Uterus (tissue), 4 donors: ENCODE data around the gene ATP2C1. TPM values are rescaled to one million over a fixed set of nuclear protein-coding genes. Genes with fewer than 3 reads are reported as not detected.

Experiments
- DNase-seq, 2 donors: peaks; one replicate each; pipeline ENCODE4 v3.0.0-alpha.2; 2019 to 2020
- H3K27ac ChIP-seq, 2 donors: fragments of 200-600 bp; sonication (generic); 1 replicate in 1 of 2; 2 replicates in 1 of 2; pipeline ENCODE4 v1.5.1; 2016 to 2018
- H3K27me3 ChIP-seq, 2 donors: fragments of 200-600 bp; sonication (generic); one replicate each; pipeline ENCODE4 v1.5.1; 2018 to 2019; ENCODE audit warnings: control low read depth in 1 of 2
- H3K36me3 ChIP-seq, 2 donors: fragments of 200-600 bp; sonication (generic); one replicate each; pipeline ENCODE4 v1.5.1; 2019; ENCODE audit warnings: control low read depth in 1 of 2
- H3K4me1 ChIP-seq, 2 donors: fragments of 200-600 bp; sonication (generic); one replicate each; pipeline ENCODE4 v1.5.1; 2018 to 2019; ENCODE audit warnings: control low read depth in 1 of 2
- H3K4me3 ChIP-seq, 2 donors: fragments of 200-600 bp; sonication (generic); 1 replicate in 1 of 2; 2 replicates in 1 of 2; pipeline ENCODE4 v1.5.1; 2018 to 2019; ENCODE audit warnings: mild to moderate bottlenecking in 1 of 2
- H3K9me3 ChIP-seq, 2 donors: fragments of 200-600 bp; sonication (generic); one replicate each; pipeline ENCODE4 v1.5.1; 2019; ENCODE audit warnings: control low read depth in 1 of 2
- CTCF ChIP-seq, 4 experiments: fragments of 200-600 bp in 2 of 4; fragments of 450-650 bp in 2 of 4; sonication (generic) in 2 of 4; IDR thresholded peaks; one replicate each; pipeline ENCODE4 v1.5.1; 2016 to 2019; ENCODE audit warnings: antibody characterized with exemption in 4 of 4, mild to moderate bottlenecking in 2 of 4, moderate library complexity in 1 of 4
- POLR2A ChIP-seq, 2 donors: fragments of 450-650 bp; IDR thresholded peaks; one replicate each; pipeline ENCODE4 v1.6.1; 2016; ENCODE audit warnings: antibody characterized with exemption in 2 of 2, mild to moderate bottlenecking in 1 of 2, moderate library complexity in 1 of 2
- intact Hi-C: fragments of 100-400 bp; cut with DNase I; formaldehyde crosslinking; loops from one replicate; pipeline ENCODE4 v1.15.1; 2023; ENCODE audit warnings: low total_unique reads
- total RNA-seq, 4 donors: library from RNA; depleted of rRNA in 3 of 4; stranded (reverse); fragments of >200 nt in 3 of 4; gene quantifications; one replicate each; pipeline versions ENCODE4 v1.1.0 to v1.2.4, GENCODE V29; 2014 to 2023
- donor health status: DM: yes; HTN: yes; CAD: no.

The ATP2C1 gene
- total RNA-seq, 4 donors from 2014 or later = 33.2 to 176 (median 84.7) TPM

GRCh38 chr3:130939753-130940152 lies 45.9 kb downstream of the ATP2C1 start:
- no peaks in the 10 kb centered on the region for H3K27me3 ChIP-seq
- DNase-seq = no peak
- H3K36me3 ChIP-seq = no peaks in the 10 kb centered on the region
- no peaks in the 10 kb centered on the region for H3K4me1 ChIP-seq
- TF ChIP-seq CTCF (IDR thresholded peaks at IDR 0.05) (no peak), POLR2A (IDR thresholded peaks at IDR 0.05) (no peak)
- intact Hi-C loops = no loop called here
- H3K27ac ChIP-seq = no peak overlapping the region
- H3K9me3 ChIP-seq = peaks cover 0 to 2% of the 10 kb centered on the region in 2 donors
- H3K4me3 ChIP-seq = no peak overlapping the region

GRCh38 chr3:130941793-130942192 lies 47.9 kb downstream of the ATP2C1 start:
- H3K27me3 ChIP-seq = no peaks in the 10 kb centered on the region
- TF ChIP-seq POLR2A (IDR thresholded peaks at IDR 0.05) (no peak), CTCF (IDR thresholded peaks at IDR 0.05) (no peak)
- no peak overlapping the region for H3K4me3 ChIP-seq
- H3K4me1 ChIP-seq = no peaks in the 10 kb centered on the region
- intact Hi-C loops = no loop called here
- no peak overlapping the region for H3K27ac ChIP-seq
- DNase-seq = no peak
- no peaks in the 10 kb centered on the region for H3K36me3 ChIP-seq
- peaks cover 0 to 2% of the 10 kb centered on the region in 2 donors for H3K9me3 ChIP-seq

GRCh38 chr3:130946882-130947281 lies 53.0 kb downstream of the ATP2C1 start:
- Histone ChIP-seq H3K4me3 (no peak overlapping the region), H3K4me1 (no peaks in the 10 kb centered on the region), H3K27ac (no peak overlapping the region), H3K27me3 (no peaks in the 10 kb centered on the region), H3K9me3 (no peaks in the 10 kb centered on the region), H3K36me3 (no peaks in the 10 kb centered on the region)
- TF ChIP-seq CTCF (IDR thresholded peaks at IDR 0.05) = no peak
- no peak for TF ChIP-seq POLR2A (IDR thresholded peaks at IDR 0.05)
- intact Hi-C loops = no loop called here
- DNase-seq = no peak

- intact Hi-C loops = no loop called here
- DNase-seq = no peak
- Histone ChIP-seq H3K9me3 (no peaks in the 10 kb centered on the region), H3K27me3 (no peaks in the 10 kb centered on the region), H3K4me1 (no peaks in the 10 kb centered on the region), H3K4me3 (no peak overlapping the region), H3K36me3 (no peaks in the 10 kb centered on the region), H3K27ac (no peak overlapping the region)
- TF ChIP-seq POLR2A (IDR thresholded peaks at IDR 0.05) = no peak
- TF ChIP-seq CTCF (IDR thresholded peaks at IDR 0.05) = no peak
These were observed 54.3 kb downstream of the ATP2C1 start for GRCh38 chr3:130948001-130948773.

- H3K27ac ChIP-seq = no peak overlapping the region
- no peaks in the 10 kb centered on the region for H3K4me1 ChIP-seq
- H3K27me3 ChIP-seq = no peaks in the 10 kb centered on the region
- H3K9me3 ChIP-seq = no peaks in the 10 kb centered on the region
- DNase-seq = no peak
- H3K36me3 ChIP-seq = no peaks in the 10 kb centered on the region
- no peak for TF ChIP-seq CTCF (IDR thresholded peaks at IDR 0.05)
- H3K4me3 ChIP-seq = no peak overlapping the region
- intact Hi-C loops = no loop called here
These were observed 55.0 kb downstream of the ATP2C1 start for GRCh38 chr3:130948929-130949328.
